ENCODE data around the gene LRAT. TPM values are rescaled to one million over a fixed set of nuclear protein-coding genes. Genes with fewer than 3 reads are reported as not detected.

LRAT gene
- total and polyA plus RNA-seq, 2 of the 13 experiments (the other 11 are each of a cell fraction or from before 2014, with no cell fraction given) = 0.11 TPM; not detected in 1

GRCh38 chr4:154781126-154781982, 37.6 kb downstream of the LRAT start, which contains the start of gene RBM46:
RBM46 (plus strand) TSS chr4:154781272; CDS start chr4:154796753, 15,481 bp downstream.
- FAIRE-seq (no peak), ATAC-seq (no peak), DNase-seq (ENCODE audit: low spot score) (no peak)
- CTCF ChIA-PET (ENCODE audit: low intra/inter-chr PET ratio, low total read pairs) = no interaction called here
- Histone ChIP-seq H4K20me1 (ENCODE audit: insufficient read depth, low read length) (no peaks in the 10 kb centered on the region), H3K79me2 (ENCODE audit: insufficient read depth, low read length) (no peaks in the 10 kb centered on the region), H3K4me2 (ENCODE audit: low read depth, low read length) (no peak within 1 kb of the TSS), H3K4me3 (replicated peaks in 1 of 3; ENCODE audit: insufficient read depth in 1 of 3, low read depth in 2 of 3, low read length in 3 of 3) (no peak within 1 kb of the TSS), H2AFZ (ENCODE audit: low read length) (no peak within 1 kb of the TSS), H3K36me3 (replicated peaks in 1 of 2; ENCODE audit: control insufficient read depth in 1 of 2, insufficient read depth in 2 of 2, low read length in 2 of 2) (no peaks in the 10 kb centered on the region), H3K9me3 (ENCODE audit: low read length) (no peaks in the 10 kb centered on the region), H3K27me3 (ENCODE audit: control insufficient read depth in 1 of 2, insufficient read depth in 2 of 2, low read length in 2 of 2) (no peaks in the 10 kb centered on the region), H3K4me1 (ENCODE audit: insufficient read depth, low read length) (no peaks in the 10 kb centered on the region), H3K9ac (ENCODE audit: insufficient read depth, low read depth, low read length) (no peak within 1 kb of the TSS), H3K27ac (ENCODE audit: extremely low read length, insufficient read depth, low read length) (no peak within 1 kb of the TSS)
- intact Hi-C loops (cut with micrococcal nuclease; ENCODE audit: unreplicated experiment) = no loop called here
- in situ Hi-C loops (cut with HindIII; ENCODE audit: extremely low pct_ligation_motif_present, low pct_unique_long_range_greater_than_20kb) = no loop called here
- WGBS (ENCODE audit: low lambda C conversion rate) = 75% methylated on average over 62 of the region's 76 CpGs
- POLR2A ChIA-PET = no interaction called here
- BruUV-seq (replicated peaks) = no TSS peak
- TF ChIP-seq MYNN (CRISPR knock-in tag; IDR thresholded peaks at IDR 0.05; ENCODE audit: low read depth) (no peak), ZNF232 (CRISPR knock-in tag; IDR thresholded peaks at IDR 0.05; ENCODE audit: borderline replicate concordance) (no peak), DMTF1 (CRISPR knock-in tag; IDR thresholded peaks at IDR 0.05) (no peak), ZNF547 (CRISPR knock-in tag; IDR thresholded peaks at IDR 0.05) (no peak), TOE1 (CRISPR knock-in tag; IDR thresholded peaks at IDR 0.05) (no peak), GLMP (CRISPR knock-in tag; IDR thresholded peaks at IDR 0.05; ENCODE audit: borderline replicate concordance) (no peak), GZF1 (CRISPR knock-in tag; IDR thresholded peaks at IDR 0.05) (no peak), TP53 (CRISPR knock-in tag; conservative IDR thresholded peaks at IDR 0.05) (no peak), TBX3 (IDR thresholded peaks at IDR 0.05; ENCODE audit: borderline replicate concordance) (no peak), MED1 (CRISPR knock-in tag; IDR thresholded peaks at IDR 0.05) (no peak), CEBPZ (IDR thresholded peaks at IDR 0.05; ENCODE audit: low read length) (no peak), ZNF251 (CRISPR knock-in tag; IDR thresholded peaks at IDR 0.05) (no peak), ARID3A (IDR thresholded peaks at IDR 0.05; ENCODE audit: low read depth, low read length) (no peak), ZBTB37 (CRISPR knock-in tag; IDR thresholded peaks at IDR 0.05) (no peak)

Measured in HepG2 (cell line).